GM23248 (cell line): ENCODE results near the gene ITGA4. TPM values are rescaled to one million over a fixed set of nuclear protein-coding genes. Genes with fewer than 3 reads are reported as not detected.
"Not testable (repeated sequence)": the region's sequence is repeated elsewhere in the genome, so short reads cannot be mapped to it uniquely, and the experiment has no call there.

Experiments used
- DNase-seq: peaks from one replicate; pipeline ENCODE4 v3.0.0-alpha.2; 2015
- H2AFZ ChIP-seq: fragments of 200-600 bp; sonication (generic); 2 replicates; pipeline ENCODE4 v1.6.1; 2016; ENCODE audit warnings: antibody characterized with exemption
- H3F3A ChIP-seq: fragments of 200-600 bp; sonication (generic); 2 replicates; pipeline ENCODE4 v1.6.1; 2016; ENCODE audit warnings: mild to moderate bottlenecking, antibody characterized with exemption, mixed run types; ENCODE audit not compliant: insufficient read depth
- H3K27ac ChIP-seq: fragments of 200-600 bp; sonication (generic); 2 replicates; pipeline ENCODE4 v1.5.1; 2016; ENCODE audit warnings: mild to moderate bottlenecking
- H3K27me3 ChIP-seq: fragments of 200-600 bp; sonication (generic); replicated peaks from 2 replicates; pipeline ENCODE4 v1.6.1; 2016; ENCODE audit warnings: mild to moderate bottlenecking; ENCODE audit not compliant: insufficient read depth
- H3K36me3 ChIP-seq: fragments of 200-600 bp; sonication (generic); 2 replicates; pipeline ENCODE4 v1.6.1; 2016; ENCODE audit warnings: low read depth, mild to moderate bottlenecking
- H3K4me1 ChIP-seq: fragments of 200-600 bp; sonication (generic); 2 replicates; pipeline ENCODE4 v1.6.1; 2016; ENCODE audit warnings: mild to moderate bottlenecking; ENCODE audit not compliant: insufficient read depth
- H3K4me2 ChIP-seq: fragments of 200-600 bp; sonication (generic); one replicate; pipeline ENCODE4 v1.6.1; 2016; ENCODE audit warnings: mild to moderate bottlenecking; ENCODE audit not compliant: unreplicated experiment
- H3K4me3 ChIP-seq: fragments of 200-600 bp; sonication (generic); 2 replicates; pipeline ENCODE4 v1.5.1; 2016; ENCODE audit warnings: mild to moderate bottlenecking
- H3K79me2 ChIP-seq: fragments of 200-600 bp; sonication (generic); 2 replicates; pipeline ENCODE4 v1.6.1; 2016; ENCODE audit warnings: mild to moderate bottlenecking; ENCODE audit not compliant: insufficient read depth
- H3K9ac ChIP-seq: fragments of 200-600 bp; sonication (generic); 2 replicates; pipeline ENCODE4 v1.6.1; 2016; ENCODE audit warnings: mild to moderate bottlenecking
- H3K9me2 ChIP-seq: fragments of 200-600 bp; sonication (generic); 2 replicates; pipeline ENCODE4 v1.6.1; 2016; ENCODE audit warnings: mixed run types, mild to moderate bottlenecking, moderate library complexity; ENCODE audit not compliant: insufficient read depth
- H3K9me3 ChIP-seq: fragments of 200-600 bp; sonication (generic); one replicate; pipeline ENCODE4 v1.6.1; 2017; ENCODE audit warnings: low read depth
- H4K20me1 ChIP-seq: fragments of 200-600 bp; sonication (generic); 2 replicates; pipeline ENCODE4 v1.6.0; 2016; ENCODE audit not compliant: insufficient read depth
- EZH2 ChIP-seq: fragments of 200-600 bp; sonication (generic); IDR thresholded peaks from 2 replicates; pipeline ENCODE4 v1.6.1; 2018; ENCODE audit warnings: antibody characterized with exemption, mild to moderate bottlenecking; ENCODE audit not compliant: insufficient read depth, poor library complexity, severe bottlenecking
- EZH2phosphoT487 ChIP-seq: fragments of 200-600 bp; sonication (generic); IDR thresholded peaks from 2 replicates; pipeline ENCODE4 v1.6.1; 2018; ENCODE audit warnings: antibody characterized with exemption, moderate library complexity, mild to moderate bottlenecking, low read depth; ENCODE audit not compliant: insufficient read depth
- WGBS, 2 experiments: methylation state at CpG; one replicate each; pipeline ENCODE4 v1.1.6; 2015 to 2017; ENCODE audit warnings: low lambda C conversion rate in 2 of 2, low coverage in 1 of 2; ENCODE audit errors: missing lambda C conversion rate in 2 of 2; 5-methylcytosine and 5-hydroxymethylcytosine counted together
- in situ Hi-C: fragments of 300-500 bp; cut with MboI; formaldehyde crosslinking; loops from 2 replicates; pipeline ENCODE4 v1.15.0; 2020
- polyA plus RNA-seq: library from polyadenylated mRNA; unstranded; fragments of >200 nt; fragmentation: Nextera tagmentation; extraction: Ambion mirVana; gene quantifications from 2 replicates; pipeline ENCODE4 v1.2.1, GENCODE V29; 2016
- total RNA-seq: library from RNA; depleted of rRNA; stranded (reverse); fragments of >200 nt; shearing (Covaris generic); gene quantifications from 2 replicates; pipeline ENCODE4 v1.2.3, GENCODE V29; 2014

The ITGA4 gene
- total and polyA plus RNA-seq, 2 experiments from 2014 or later, result 26.3 to 33.3 TPM

GRCh38 chr2:181440919-181441318, 16.3 kb upstream of the ITGA4 start:
- Histone ChIP-seq H3K79me2 (no peaks in the 10 kb centered on the region), H3K9me3 (no peaks in the 10 kb centered on the region), H4K20me1 (no peaks in the 10 kb centered on the region), H3K9ac (no peak overlapping the region), H3K4me1 (no peaks in the 10 kb centered on the region), H3F3A (no peaks in the 10 kb centered on the region), H3K36me3 (no peaks in the 10 kb centered on the region), H2AFZ (no peak overlapping the region), H3K9me2 (no peaks in the 10 kb centered on the region), H3K27ac (no peak overlapping the region), H3K4me3 (no peak overlapping the region), H3K27me3 (no peaks in the 10 kb centered on the region), H3K4me2 (no peak overlapping the region)
- DNase-seq, result no peak
- 43 to 54% methylated on average over 3 of the region's 3 CpGs for WGBS, 2 experiments
- in situ Hi-C loops, result no loop called here
- no peak for TF ChIP-seq EZH2
- no peak for TF ChIP-seq EZH2phosphoT487

GRCh38 chr2:181441670-181442069, 15.5 kb upstream of the ITGA4 start:
- Histone ChIP-seq H3K4me1 (no peaks in the 10 kb centered on the region), H3K4me2 (no peak overlapping the region), H3K79me2 (no peaks in the 10 kb centered on the region), H3K36me3 (no peaks in the 10 kb centered on the region), H3K9me2 (no peaks in the 10 kb centered on the region), H4K20me1 (no peaks in the 10 kb centered on the region), H3K9ac (no peak overlapping the region), H3K27ac (no peak overlapping the region), H3K27me3 (no peaks in the 10 kb centered on the region), H2AFZ (no peak overlapping the region), H3K4me3 (no peak overlapping the region), H3F3A (no peaks in the 10 kb centered on the region), H3K9me3 (no peaks in the 10 kb centered on the region)
- TF ChIP-seq EZH2phosphoT487 (no peak), EZH2 (no peak)
- in situ Hi-C loops, result no loop called here
- 29 to 31% methylated on average over 3 of the region's 3 CpGs for WGBS, 2 experiments
- no peak for DNase-seq

GRCh38 chr2:181444654-181445053, 12.5 kb upstream of the ITGA4 start:
- TF ChIP-seq EZH2, result no peak
- no peak for TF ChIP-seq EZH2phosphoT487
- H3K4me2 ChIP-seq, result no peak overlapping the region
- H3F3A ChIP-seq, result no peaks in the 10 kb centered on the region
- H3K27me3 ChIP-seq, result no peaks in the 10 kb centered on the region
- H3K27ac ChIP-seq, result no peak overlapping the region
- H3K79me2 ChIP-seq, result no peaks in the 10 kb centered on the region
- no peaks in the 10 kb centered on the region for H3K9me2 ChIP-seq
- no peak overlapping the region for H2AFZ ChIP-seq
- no peak overlapping the region for H3K9ac ChIP-seq
- no peak overlapping the region for H3K4me3 ChIP-seq
- no peaks in the 10 kb centered on the region for H3K9me3 ChIP-seq
- 96 to 100% methylated on average over 2 of the region's 2 CpGs for WGBS, 2 experiments
- in situ Hi-C loops, result no loop called here
- DNase-seq, result no peak
- H3K36me3 ChIP-seq, result no peaks in the 10 kb centered on the region
- no peaks in the 10 kb centered on the region for H3K4me1 ChIP-seq
- no peaks in the 10 kb centered on the region for H4K20me1 ChIP-seq

- DNase-seq, result no peak
- Histone ChIP-seq H2AFZ (no peak overlapping the region), H3K79me2 (no peaks in the 10 kb centered on the region), H3K9me2 (no peaks in the 10 kb centered on the region), H4K20me1 (no peaks in the 10 kb centered on the region), H3K4me3 (no peak overlapping the region), H3K9me3 (no peaks in the 10 kb centered on the region), H3K27me3 (no peaks in the 10 kb centered on the region), H3K27ac (no peak overlapping the region), H3K36me3 (no peaks in the 10 kb centered on the region), H3K4me2 (no peak overlapping the region), H3K4me1 (no peaks in the 10 kb centered on the region), H3K9ac (no peak overlapping the region), H3F3A (no peaks in the 10 kb centered on the region)
- no peak for TF ChIP-seq EZH2
- in situ Hi-C loops, result no loop called here
- WGBS, 2 experiments, result 61 to 62% methylated on average over 4 of the region's 4 CpGs
Observed at GRCh38 chr2:181446985-181447384, 10.2 kb upstream of the ITGA4 start.

GRCh38 chr2:181449278-181449677, 7.9 kb upstream of the ITGA4 start:
- DNase-seq, H3K36me3 ChIP-seq, H2AFZ ChIP-seq, H3K4me3 ChIP-seq, in situ Hi-C loops, H3K4me2 ChIP-seq, H3K9me3 ChIP-seq, H3F3A ChIP-seq, H3K27me3 ChIP-seq, H3K9ac ChIP-seq, H3K79me2 ChIP-seq, H4K20me1 ChIP-seq, H3K4me1 ChIP-seq, H3K27ac ChIP-seq, H3K9me2 ChIP-seq: not testable (repeated sequence)
